EL (cell line): ENCODE data around the gene MICAL1.
A peak's percentile ranks its signal among the peaks of the same experiment; 100 is the strongest.

Source experiments
- DNase-seq: peaks from one replicate; pipeline ENCODE4 v3.0.0-alpha.2; 2016

MICAL1 gene

GRCh38 chr6:109453156-109453555, 2.4 kb downstream of the MICAL1 start:
- no peak for DNase-seq

- no peak for DNase-seq
Measured at GRCh38 chr6:109452181-109452580, 3.4 kb downstream of the MICAL1 start.

- no peak for DNase-seq
Measured at GRCh38 chr6:109451376-109451775, 4.2 kb downstream of the MICAL1 start.

GRCh38 chr6:109450801-109451200, 4.8 kb downstream of the MICAL1 start:
- no peak for DNase-seq

- no peak for DNase-seq
Measured at GRCh38 chr6:109449795-109450673, 5.5 kb downstream of the MICAL1 start.

- no peak for DNase-seq
Measured at GRCh38 chr6:109449064-109449794, 6.3 kb downstream of the MICAL1 start.

GRCh38 chr6:109448615-109449014, 7.0 kb downstream of the MICAL1 start:
- DNase-seq: no peak

GRCh38 chr6:109447878-109448555, 7.6 kb downstream of the MICAL1 start:
- DNase-seq: no peak

- no peak for DNase-seq
Measured at GRCh38 chr6:109447087-109447486, 8.5 kb downstream of the MICAL1 start.

- no peak for DNase-seq
Measured at GRCh38 chr6:109446541-109446940, 9.0 kb downstream of the MICAL1 start.

GRCh38 chr6:109446072-109446471, 9.5 kb downstream of the MICAL1 start:
- DNase-seq: no peak

- no peak for DNase-seq
Measured at GRCh38 chr6:109445382-109445781, 10.2 kb downstream of the MICAL1 start.

GRCh38 chr6:109443425-109443950, 12.1 kb downstream of the MICAL1 start:
- no peak for DNase-seq

- no peak for DNase-seq
Measured at GRCh38 chr6:109442393-109442924, 13.1 kb downstream of the MICAL1 start.

- peak; percentile 50 for DNase-seq
Measured at GRCh38 chr6:109441069-109441816, 14.3 kb downstream of the MICAL1 start.

GRCh38 chr6:109440331-109441068, 15.1 kb downstream of the MICAL1 start, which contains the start of the genes PPIL6 and SMPD2:
PPIL6 (minus strand) TSS chr6:109440628; CDS start chr6:109440590, 38 bp downstream.
SMPD2 (plus strand) TSS chr6:109440724; CDS start chr6:109441122, 398 bp downstream.
- DNase-seq: peak; percentile 89

- DNase-seq: no peak
Measured at GRCh38 chr6:109436041-109436440, 19.5 kb downstream of the MICAL1 start.

GRCh38 chr6:109434456-109434855, 21.1 kb downstream of the MICAL1 start:
- DNase-seq: no peak

GRCh38 chr6:109429496-109429895, 26.1 kb downstream of the MICAL1 start:
- DNase-seq: no peak

GRCh38 chr6:109428889-109429477, 26.6 kb downstream of the MICAL1 start:
- peak; percentile 60 for DNase-seq

GRCh38 chr6:109424946-109425345, 30.6 kb downstream of the MICAL1 start:
- no peak for DNase-seq
